Natural killer cell (primary cell): ENCODE measurements around the gene ACLY. TPM values are rescaled to one million over a fixed set of nuclear protein-coding genes. Genes with fewer than 3 reads are reported as not detected.
A peak's percentile ranks its signal among the peaks of the same experiment; 100 is the strongest.

Experiments used
- ATAC-seq, 3 donors: fragments of 150-1000 bp in 2 of 3; fragments of 200-7000 bp in 1 of 3; cut with Tn5 transposase; 1 replicate in 1 of 3; 2 replicates in 2 of 3; pipeline ENCODE4 v1.10.0; 2021; ENCODE audit warnings: mild to moderate bottlenecking in 2 of 3, moderate library complexity in 2 of 3
- DNase-seq, 2 donors: peaks; one replicate each; pipeline versions ENCODE4 v3.0.0 to v3.0.0-alpha.2; 2013 to 2021; ENCODE audit warnings: mixed read lengths in 1 of 2
- H3K27ac ChIP-seq: one replicate; pipeline ENCODE4 v1.5.1; 2013; ENCODE audit warnings: mild to moderate bottlenecking, low read length
- H3K27me3 ChIP-seq: one replicate; pipeline ENCODE4 v1.6.1; 2013; ENCODE audit warnings: low read length; ENCODE audit not compliant: control insufficient read depth, insufficient read depth
- H3K36me3 ChIP-seq: one replicate; pipeline ENCODE4 v1.6.1; 2013; ENCODE audit warnings: low read length; ENCODE audit not compliant: control insufficient read depth, insufficient read depth
- H3K4me1 ChIP-seq: one replicate; pipeline ENCODE4 v1.6.1; 2013; ENCODE audit warnings: low read length; ENCODE audit not compliant: control insufficient read depth, insufficient read depth
- H3K4me3 ChIP-seq: one replicate; pipeline ENCODE4 v1.5.1; 2013; ENCODE audit warnings: low read length
- H3K9me3 ChIP-seq: one replicate; pipeline ENCODE4 v1.6.1; 2013; ENCODE audit warnings: low read length; ENCODE audit not compliant: control insufficient read depth, insufficient read depth
- H3K27ac Mint-ChIP-seq, 2 donors: one replicate each; pipeline ENCODE4 v1.8.0; 2022; ENCODE audit warnings: mild to moderate bottlenecking in 2 of 2, mixed read lengths in 2 of 2, moderate library complexity in 1 of 2
- H3K27me3 Mint-ChIP-seq, 2 donors: one replicate each; pipeline ENCODE4 v1.8.0; 2022; ENCODE audit warnings: low read depth in 2 of 2, mixed read lengths in 2 of 2
- H3K36me3 Mint-ChIP-seq: one replicate; pipeline ENCODE4 v1.8.0; 2022; ENCODE audit warnings: mixed read lengths
- H3K4me1 Mint-ChIP-seq, 2 donors: one replicate each; pipeline ENCODE4 v1.8.0; 2022; ENCODE audit warnings: mixed read lengths in 2 of 2
- H3K4me3 Mint-ChIP-seq: one replicate; pipeline ENCODE4 v1.8.0; 2022; ENCODE audit warnings: mild to moderate bottlenecking, moderate library complexity, mixed read lengths
- H3K9me3 Mint-ChIP-seq, 2 donors: one replicate each; pipeline ENCODE4 v1.8.0; 2022; ENCODE audit warnings: mixed read lengths in 2 of 2
- WGBS: methylation state at CpG from one replicate; pipeline ENCODE4 v1.1.7; 2013; ENCODE audit warnings: missing lambda C conversion rate; ENCODE audit not compliant: insufficient coverage; 5-methylcytosine and 5-hydroxymethylcytosine counted together
- intact Hi-C: fragments of 100-400 bp; cut with micrococcal nuclease; formaldehyde crosslinking; loops from one replicate; pipeline ENCODE4 v1.14.2; 2022
- total RNA-seq, 4 donors: library from RNA; stranded (reverse); fragments of 120-200 nt in 1 of 4; gene quantifications; one replicate each; pipeline versions ENCODE4 v1.2.3 to v1.2.4, GENCODE V29; 2013 to 2022
- TF ChIP-seq, protein P1 (sequence below): fragments of 200-600 bp; IDR thresholded peaks from one replicate; pipeline ENCODE4 v1.8.0; 2022; ENCODE audit warnings: antibody characterized with exemption

The ACLY gene
- total RNA-seq, 3 donors from 2014 or later (not counting 1 experiment from before 2014, with no cell fraction given) = 86.5 to 106 (median 106) TPM

DNA sequence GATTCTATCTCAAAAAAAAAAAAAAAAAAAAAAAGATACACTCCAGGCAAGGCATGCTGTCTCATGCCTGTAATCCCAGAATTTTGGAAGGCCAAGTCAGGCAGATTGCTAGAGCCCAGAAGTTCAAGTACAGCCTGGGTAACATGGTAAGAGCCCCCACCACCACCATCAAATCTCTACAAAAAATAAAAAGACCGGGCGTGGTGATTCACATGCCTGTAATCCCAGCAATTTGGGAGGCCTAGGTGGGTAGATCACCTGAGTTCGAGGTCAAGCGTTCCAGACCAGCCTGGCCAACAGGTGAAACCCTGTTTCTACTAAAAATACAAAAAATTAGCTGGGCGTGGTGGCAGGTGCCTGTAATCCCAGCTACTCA is 1.8 kb upstream of the ACLY start:
- no peak overlapping the region for H3K27ac ChIP-seq
- ATAC-seq (no peak), DNase-seq (no peak)
- H3K27me3 ChIP-seq = no peaks in the 10 kb centered on the region
- no peaks in the 10 kb centered on the region for H3K9me3 Mint-ChIP-seq
- no peaks in the 10 kb centered on the region for H3K36me3 Mint-ChIP-seq
- no peaks in the 10 kb centered on the region for H3K9me3 ChIP-seq
- H3K4me1 Mint-ChIP-seq = peaks cover 15 to 19% of the 10 kb centered on the region in 2 donors
- no peak overlapping the region for H3K4me3 ChIP-seq
- intact Hi-C loops = no loop called here
- H3K27me3 Mint-ChIP-seq = no peaks in the 10 kb centered on the region
- TF ChIP-seq, protein P1, sequence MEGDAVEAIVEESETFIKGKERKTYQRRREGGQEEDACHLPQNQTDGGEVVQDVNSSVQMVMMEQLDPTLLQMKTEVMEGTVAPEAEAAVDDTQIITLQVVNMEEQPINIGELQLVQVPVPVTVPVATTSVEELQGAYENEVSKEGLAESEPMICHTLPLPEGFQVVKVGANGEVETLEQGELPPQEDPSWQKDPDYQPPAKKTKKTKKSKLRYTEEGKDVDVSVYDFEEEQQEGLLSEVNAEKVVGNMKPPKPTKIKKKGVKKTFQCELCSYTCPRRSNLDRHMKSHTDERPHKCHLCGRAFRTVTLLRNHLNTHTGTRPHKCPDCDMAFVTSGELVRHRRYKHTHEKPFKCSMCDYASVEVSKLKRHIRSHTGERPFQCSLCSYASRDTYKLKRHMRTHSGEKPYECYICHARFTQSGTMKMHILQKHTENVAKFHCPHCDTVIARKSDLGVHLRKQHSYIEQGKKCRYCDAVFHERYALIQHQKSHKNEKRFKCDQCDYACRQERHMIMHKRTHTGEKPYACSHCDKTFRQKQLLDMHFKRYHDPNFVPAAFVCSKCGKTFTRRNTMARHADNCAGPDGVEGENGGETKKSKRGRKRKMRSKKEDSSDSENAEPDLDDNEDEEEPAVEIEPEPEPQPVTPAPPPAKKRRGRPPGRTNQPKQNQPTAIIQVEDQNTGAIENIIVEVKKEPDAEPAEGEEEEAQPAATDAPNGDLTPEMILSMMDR = no peak
- no peak overlapping the region for H3K4me3 Mint-ChIP-seq
- no peaks in the 10 kb centered on the region for H3K36me3 ChIP-seq
- peaks cover 20% of the 10 kb centered on the region for H3K4me1 ChIP-seq
- no peak overlapping the region for H3K27ac Mint-ChIP-seq
- 88% methylated on average over 5 of the region's 5 CpGs for WGBS

DNA sequence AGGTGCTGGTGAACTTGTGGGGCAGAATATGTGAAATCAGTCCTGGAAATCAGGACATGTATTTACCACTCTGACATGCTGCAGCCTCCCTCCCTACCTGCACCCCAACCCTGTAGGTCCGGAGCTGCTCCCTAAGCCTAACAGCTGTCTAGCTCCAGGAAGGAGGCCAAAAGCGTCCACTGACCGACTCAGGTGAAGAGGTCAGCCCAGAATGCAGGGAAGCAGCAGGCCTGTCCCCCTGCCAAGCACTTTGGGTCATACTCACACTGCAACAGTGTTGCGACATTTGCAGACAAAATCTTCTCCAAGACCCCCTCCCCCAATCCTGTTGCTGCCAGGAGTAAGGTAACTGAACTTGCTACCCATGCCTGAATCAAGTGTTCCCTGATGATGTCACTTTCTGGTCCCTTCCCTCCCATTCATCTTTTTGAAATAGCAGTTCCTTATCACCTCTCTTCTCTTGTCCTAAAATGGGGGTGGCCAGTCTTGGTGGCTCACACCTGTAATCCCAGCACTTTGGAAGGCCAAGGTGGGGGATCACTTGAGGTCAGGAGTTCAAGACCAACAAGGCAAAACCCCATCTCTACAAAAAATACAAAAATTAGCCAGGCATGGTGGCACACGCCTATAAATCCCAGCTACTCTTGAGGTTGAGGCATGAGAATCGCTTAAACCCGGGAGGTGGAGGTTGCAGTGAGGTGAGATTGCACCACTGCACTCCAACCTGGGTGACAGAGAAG is 1.3 kb upstream of the ACLY start:
- TF ChIP-seq, protein P1 = no peak
- 94% methylated on average over 7 of the region's 7 CpGs for WGBS
- Mint-ChIP-seq H3K27ac (no peak overlapping the region), H3K27me3 (no peaks in the 10 kb centered on the region), H3K36me3 (no peaks in the 10 kb centered on the region), H3K4me3 (peak overlapping the region; percentile 59), H3K4me1 (peaks cover 17 to 23% of the 10 kb centered on the region in 2 donors), H3K9me3 (no peaks in the 10 kb centered on the region)
- no peaks in the 10 kb centered on the region for H3K27me3 ChIP-seq
- peaks cover 20% of the 10 kb centered on the region for H3K4me1 ChIP-seq
- no peaks in the 10 kb centered on the region for H3K36me3 ChIP-seq
- no peak overlapping the region for H3K27ac ChIP-seq
- H3K9me3 ChIP-seq = no peaks in the 10 kb centered on the region
- no peak overlapping the region for H3K4me3 ChIP-seq
- intact Hi-C loops = loop anchor here (1.0 to 2.0 kb wide), 3 partner anchors 10 to 55 kb away; partner anchors contain the start of genes CNP, KLHL11 and ODAD4
- ATAC-seq (no peak), DNase-seq (peak in 1 of 2 donors; percentile 12)

DNA sequence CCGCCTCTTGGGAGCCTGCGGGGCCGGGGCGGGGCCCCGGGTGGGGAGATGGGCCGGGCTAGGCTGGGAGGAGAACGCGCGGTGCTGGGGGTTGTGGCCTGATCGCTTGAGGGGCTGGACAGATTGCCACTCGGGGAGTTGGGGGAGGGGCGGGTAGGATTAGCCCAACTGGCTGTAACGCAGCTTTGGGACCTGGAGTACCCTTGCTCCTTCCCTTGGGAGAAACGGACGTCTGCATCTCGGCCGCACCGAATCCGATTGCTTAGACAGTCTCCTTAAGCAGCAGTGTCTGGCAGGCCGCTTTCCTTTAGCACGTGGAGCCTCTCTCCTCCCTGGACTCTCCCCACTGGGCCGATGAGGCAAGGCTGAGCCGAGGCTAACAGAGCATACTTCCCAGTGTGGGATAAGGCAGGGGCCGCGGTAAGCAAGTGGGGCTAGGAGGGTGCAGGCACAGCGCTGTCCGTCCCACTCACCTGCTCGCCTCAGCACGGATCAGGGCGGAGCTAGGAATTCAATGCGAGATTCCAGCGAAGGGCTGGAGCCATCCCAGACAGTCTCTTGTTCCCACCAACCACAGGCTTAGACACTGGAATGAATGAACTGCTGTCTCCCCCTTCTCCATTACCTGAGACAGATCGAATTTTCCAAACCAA is 540 bp upstream of the ACLY start:
- no peak overlapping the region for H3K27ac ChIP-seq
- WGBS = 22% methylated on average over 33 of the region's 33 CpGs
- H3K27ac Mint-ChIP-seq = peak overlapping the region; percentile 74 to 91

More for the DNA sequence above, 540 bp upstream of the ACLY start:
- Mint-ChIP-seq H3K36me3 (no peaks in the 10 kb centered on the region), H3K4me3 (peak overlapping the region; percentile 96), H3K9me3 (no peaks in the 10 kb centered on the region), H3K27me3 (no peaks in the 10 kb centered on the region), H3K4me1 (peaks cover 23 to 30% of the 10 kb centered on the region in 2 donors)
- Histone ChIP-seq H3K4me3 (peak overlapping the region; percentile 89), H3K4me1 (peaks cover 20% of the 10 kb centered on the region), H3K36me3 (no peaks in the 10 kb centered on the region), H3K9me3 (no peaks in the 10 kb centered on the region), H3K27me3 (no peaks in the 10 kb centered on the region)
- DNase-seq (no peak), ATAC-seq (no peak)
- intact Hi-C loops = loop anchor here (1.0 to 2.0 kb wide), 3 partner anchors 11 to 54 kb away; partner anchors contain the start of genes CNP, KLHL11 and ODAD4
- TF ChIP-seq, protein P1 = no peak
